ENCODE results near the gene TLE5. TPM values are rescaled to one million over a fixed set of nuclear protein-coding genes. Genes with fewer than 3 reads are reported as not detected.
"Not testable (repeated sequence)": the region's sequence is repeated elsewhere in the genome, so short reads cannot be mapped to it uniquely, and the experiment has no call there.

The TLE5 gene
- total RNA-seq, 2 experiments from 2014 or later, result 635 to 655 TPM

DNA sequence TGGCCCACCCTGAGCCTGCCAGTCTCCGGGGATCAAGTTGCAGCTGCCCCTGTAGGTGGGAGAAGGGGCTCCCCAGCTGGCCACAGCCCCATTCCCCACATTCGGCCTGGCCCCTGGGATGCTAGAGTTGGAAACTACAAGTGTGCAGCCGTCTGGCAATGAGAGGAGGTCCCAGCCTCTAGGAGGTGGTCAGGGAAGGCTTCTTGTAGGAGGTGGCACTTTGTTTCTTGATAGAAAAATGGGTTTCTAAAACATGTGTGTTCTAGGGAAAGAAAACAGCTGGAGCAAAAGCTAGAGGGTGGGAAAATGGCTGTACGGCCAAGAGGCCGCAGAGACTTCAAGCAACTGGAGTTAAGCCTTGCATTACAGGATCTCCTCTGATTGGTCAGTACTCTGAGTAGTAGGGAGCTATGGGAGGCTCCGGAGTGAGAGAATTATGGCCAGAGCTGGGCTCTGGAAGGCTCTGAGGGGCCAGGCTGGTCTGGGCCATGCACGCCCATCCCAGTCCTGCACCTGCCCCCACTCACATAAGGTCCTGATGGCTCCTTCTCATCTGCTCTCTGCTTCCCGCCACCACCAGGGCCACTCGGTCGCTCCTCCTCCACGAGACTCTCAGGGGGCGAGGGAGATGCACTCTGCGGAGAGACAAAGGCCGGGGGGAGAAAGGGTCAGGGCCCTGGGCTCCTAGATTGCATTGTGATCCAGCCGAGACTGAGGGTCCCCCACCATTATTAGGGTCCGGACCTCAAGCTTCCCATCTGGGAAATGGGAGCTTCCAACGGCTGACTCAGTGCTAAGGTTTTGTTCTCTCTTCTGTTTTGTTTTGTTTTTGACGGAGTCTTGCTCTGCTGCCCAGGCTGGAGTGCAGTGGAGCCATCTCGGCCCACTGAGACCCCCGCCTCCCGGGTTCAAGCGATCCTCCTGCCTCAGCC is 46.9 kb downstream of the TLE5 start:
- no peaks in the 10 kb centered on the region for H3K9me3 Mint-ChIP-seq (ENCODE audit: insufficient read depth)
- H3K36me3 Mint-ChIP-seq (ENCODE audit: low read depth), result no peaks in the 10 kb centered on the region
- H3K27me3 Mint-ChIP-seq (ENCODE audit: low read depth), result no peaks in the 10 kb centered on the region
- no peak overlapping the region for H3K27ac Mint-ChIP-seq
- no peak for DNase-seq
- H3K4me3 Mint-ChIP-seq, result no peak overlapping the region
- ChIA-PET CTCF (interaction anchor here (1.0 to 1.5 kb wide), 2 partner anchors 53 to 65 kb away, joined by 3 to 5 read pairs; no protein-coding TSS in a partner anchor), POLR2A (interaction anchor here (0.6 kb wide), 1 partner anchor 70 kb away, joined by 3 read pairs; no protein-coding TSS in a partner anchor)
- no peaks in the 10 kb centered on the region for H3K4me1 Mint-ChIP-seq (ENCODE audit: low read depth)
- ATAC-seq, result no peak

DNA sequence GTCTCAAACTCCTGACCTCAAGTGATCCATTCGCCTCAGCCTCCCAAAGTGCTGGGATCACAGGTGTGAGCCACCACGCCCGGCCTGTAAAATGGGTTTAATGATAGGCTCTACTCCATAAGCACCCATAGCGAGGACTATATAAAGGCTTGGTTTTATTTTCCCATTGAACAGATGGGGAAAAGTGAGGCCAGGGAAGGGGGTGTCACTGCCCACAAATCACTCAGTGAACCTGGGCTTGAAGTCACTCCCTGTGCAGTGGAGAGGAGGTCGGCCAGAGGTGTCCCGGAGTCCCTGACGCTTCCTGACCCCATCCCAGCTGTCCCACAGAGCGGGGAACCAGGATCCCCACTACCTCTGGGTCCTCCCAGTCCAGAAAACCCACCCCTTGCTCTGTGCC is 48.2 kb downstream of the TLE5 start:
- DNase-seq, result no peak
- H3K4me1 Mint-ChIP-seq (ENCODE audit: low read depth), result no peaks in the 10 kb centered on the region
- H3K27ac Mint-ChIP-seq, result no peak overlapping the region
- no peaks in the 10 kb centered on the region for H3K36me3 Mint-ChIP-seq (ENCODE audit: low read depth)
- no peak overlapping the region for H3K4me3 Mint-ChIP-seq
- H3K9me3 Mint-ChIP-seq (ENCODE audit: insufficient read depth), result no peaks in the 10 kb centered on the region
- no peaks in the 10 kb centered on the region for H3K27me3 Mint-ChIP-seq (ENCODE audit: low read depth)
- ATAC-seq, result no peak
- ChIA-PET POLR2A (no interaction called here), CTCF (interaction anchor here (1.0 to 1.5 kb wide), 2 partner anchors 52 to 291 kb away, joined by 3 read pairs; no protein-coding TSS in a partner anchor)

DNA sequence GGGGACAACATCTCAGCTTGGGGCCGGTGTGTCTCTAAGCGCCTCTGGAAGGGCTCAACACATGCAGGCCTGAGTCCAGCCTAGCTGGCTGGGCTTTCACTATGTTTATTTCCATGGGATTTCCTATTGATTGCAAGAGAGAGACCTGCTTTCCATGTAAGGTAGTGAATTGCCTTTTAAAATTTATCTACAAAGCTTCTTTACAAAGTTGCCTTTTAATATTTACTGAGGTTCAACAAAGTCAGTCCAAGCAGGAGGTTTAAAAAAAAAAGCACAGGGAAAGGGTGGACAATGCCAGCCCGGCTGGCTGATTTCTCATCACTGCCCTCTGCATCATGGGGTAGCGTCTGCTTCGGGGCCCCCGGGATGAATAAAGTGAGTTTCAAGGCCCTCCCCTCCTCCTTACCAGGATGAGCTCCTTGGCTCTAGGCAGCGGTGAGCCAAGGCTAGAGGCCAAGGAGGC is 49.0 kb downstream of the TLE5 start:
- Mint-ChIP-seq H3K36me3 (ENCODE audit: low read depth) (no peaks in the 10 kb centered on the region), H3K4me3 (no peak overlapping the region), H3K27me3 (ENCODE audit: low read depth) (no peaks in the 10 kb centered on the region), H3K9me3 (ENCODE audit: insufficient read depth) (no peaks in the 10 kb centered on the region), H3K4me1 (ENCODE audit: low read depth) (no peaks in the 10 kb centered on the region), H3K27ac (no peak overlapping the region)
- POLR2A ChIA-PET, result no interaction called here
- ATAC-seq (no peak), DNase-seq (no peak)
- CTCF ChIA-PET, result interaction anchor here (1.2 to 1.7 kb wide), 3 partner anchors 63 to 292 kb away, joined by 3 to 6 read pairs (median 4); no protein-coding TSS in a partner anchor

DNA sequence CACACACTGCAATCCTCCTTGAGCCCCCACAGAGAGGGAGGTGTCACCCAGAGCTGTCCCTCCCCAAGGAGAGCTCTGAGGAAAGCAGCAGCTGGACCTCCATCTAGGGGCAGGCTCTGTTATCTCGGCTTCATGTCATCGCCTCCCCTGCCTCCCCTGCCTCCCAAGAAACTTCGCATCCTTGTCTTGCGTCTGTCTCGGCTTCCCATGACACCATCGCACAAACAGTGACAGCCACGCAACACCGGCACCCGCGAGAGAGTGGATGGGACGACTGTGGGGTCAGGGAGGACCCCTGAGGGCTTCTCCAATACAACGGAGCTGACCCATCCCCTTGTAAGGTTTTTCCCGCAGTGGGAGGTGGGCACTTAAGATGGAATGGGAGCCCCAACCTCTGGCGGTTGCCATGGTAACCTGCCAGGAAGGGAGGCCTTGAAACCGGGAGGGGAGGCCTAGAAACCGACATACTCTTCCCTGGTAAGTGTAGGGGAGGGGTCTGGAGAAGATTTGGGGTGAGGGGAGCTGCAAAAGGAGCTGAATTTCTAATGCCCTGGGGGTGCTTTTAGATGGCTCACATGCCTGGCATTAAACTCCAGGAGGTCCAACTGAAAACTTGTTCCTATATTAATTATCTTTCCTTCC is 49.6 kb downstream of the TLE5 start:
- H3K9me3 Mint-ChIP-seq (ENCODE audit: insufficient read depth), result no peaks in the 10 kb centered on the region
- H3K4me3 Mint-ChIP-seq, result no peak overlapping the region
- DNase-seq (no peak), ATAC-seq (no peak)
- CTCF ChIA-PET, result interaction anchor here (1.2 to 1.7 kb wide), 3 partner anchors 63 to 293 kb away, joined by 3 to 6 read pairs (median 4); no protein-coding TSS in a partner anchor
- no peaks in the 10 kb centered on the region for H3K36me3 Mint-ChIP-seq (ENCODE audit: low read depth)
- POLR2A ChIA-PET, result no interaction called here
- H3K27me3 Mint-ChIP-seq (ENCODE audit: low read depth), result no peaks in the 10 kb centered on the region
- no peak overlapping the region for H3K27ac Mint-ChIP-seq
- no peaks in the 10 kb centered on the region for H3K4me1 Mint-ChIP-seq (ENCODE audit: low read depth)

DNA sequence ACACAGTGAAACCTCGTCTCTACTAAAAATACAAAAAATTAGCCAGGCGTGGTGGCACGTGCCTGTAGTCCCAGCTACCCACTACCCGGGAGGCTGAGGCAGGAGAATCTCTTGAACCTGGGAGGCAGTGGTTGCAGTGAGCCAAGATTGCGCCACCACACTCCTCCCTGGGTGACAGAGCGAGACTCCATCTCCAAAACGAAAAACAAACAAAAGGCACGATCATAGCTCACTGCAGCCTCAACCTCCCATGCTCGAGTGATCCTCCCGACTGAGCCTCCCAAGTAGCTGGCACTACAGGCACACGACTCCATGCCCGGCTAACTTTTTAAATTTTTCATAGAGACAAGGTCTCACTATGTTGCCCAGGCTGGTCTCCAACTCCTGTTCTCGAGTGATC is 50.2 kb downstream of the TLE5 start:
- DNase-seq; H3K27ac Mint-ChIP-seq; H3K4me3 Mint-ChIP-seq; H3K4me1 Mint-ChIP-seq (ENCODE audit: low read depth); ATAC-seq; H3K27me3 Mint-ChIP-seq (ENCODE audit: low read depth); POLR2A ChIA-PET; H3K9me3 Mint-ChIP-seq (ENCODE audit: insufficient read depth); H3K36me3 Mint-ChIP-seq (ENCODE audit: low read depth): not testable (repeated sequence)
- CTCF ChIA-PET, result interaction anchor here (1.7 kb wide), 1 partner anchor 92 kb away, joined by 6 read pairs; no protein-coding TSS in a partner anchor

DNA sequence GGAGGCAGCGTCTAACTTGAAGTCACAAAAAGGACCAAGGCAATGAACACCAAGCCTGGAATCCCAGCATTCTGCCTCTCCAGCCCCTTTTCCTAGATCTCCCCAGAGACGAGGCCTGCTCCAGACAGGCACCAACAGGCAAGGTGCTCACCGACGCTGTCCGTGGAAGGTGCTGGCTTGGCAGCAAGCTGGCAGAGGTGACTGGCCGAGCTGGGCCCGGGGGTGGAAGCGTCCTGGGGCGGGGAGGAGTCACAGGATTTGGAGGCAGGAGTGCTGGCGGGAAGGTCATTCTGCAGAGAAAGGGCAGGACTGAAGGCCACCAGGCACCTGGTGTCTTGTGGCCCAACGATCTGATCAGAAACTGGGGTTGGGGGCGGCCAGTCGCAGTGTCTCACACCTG is 51.4 kb downstream of the TLE5 start:
- CTCF ChIA-PET, result no interaction called here
- Mint-ChIP-seq H3K9me3 (ENCODE audit: insufficient read depth) (no peaks in the 10 kb centered on the region), H3K4me3 (no peak overlapping the region), H3K27ac (no peak overlapping the region), H3K27me3 (ENCODE audit: low read depth) (no peaks in the 10 kb centered on the region), H3K36me3 (ENCODE audit: low read depth) (no peaks in the 10 kb centered on the region), H3K4me1 (ENCODE audit: low read depth) (no peaks in the 10 kb centered on the region)
- ATAC-seq (no peak), DNase-seq (no peak)
- POLR2A ChIA-PET, result no interaction called here

DNA sequence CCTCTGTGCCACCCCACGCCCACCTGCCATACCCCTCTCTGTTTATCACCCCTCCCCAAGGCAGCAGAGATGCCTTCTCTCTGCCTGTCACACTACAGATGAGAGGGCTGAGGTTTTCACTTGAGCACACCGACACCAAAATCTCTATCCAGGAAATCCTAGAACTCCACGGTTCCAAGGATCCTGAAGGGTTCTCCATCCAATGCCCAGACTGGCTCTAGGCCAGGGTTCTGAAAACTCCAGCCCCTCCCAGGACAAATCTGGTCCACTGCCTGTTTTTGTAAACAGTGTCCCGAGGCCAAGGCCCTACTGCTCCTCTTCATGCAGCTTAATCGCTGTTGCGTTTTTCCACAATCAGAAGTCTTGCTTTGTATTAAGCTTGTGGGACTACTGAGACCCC is 53.3 kb downstream of the TLE5 start:
- no peak overlapping the region for H3K4me3 Mint-ChIP-seq

DNA sequence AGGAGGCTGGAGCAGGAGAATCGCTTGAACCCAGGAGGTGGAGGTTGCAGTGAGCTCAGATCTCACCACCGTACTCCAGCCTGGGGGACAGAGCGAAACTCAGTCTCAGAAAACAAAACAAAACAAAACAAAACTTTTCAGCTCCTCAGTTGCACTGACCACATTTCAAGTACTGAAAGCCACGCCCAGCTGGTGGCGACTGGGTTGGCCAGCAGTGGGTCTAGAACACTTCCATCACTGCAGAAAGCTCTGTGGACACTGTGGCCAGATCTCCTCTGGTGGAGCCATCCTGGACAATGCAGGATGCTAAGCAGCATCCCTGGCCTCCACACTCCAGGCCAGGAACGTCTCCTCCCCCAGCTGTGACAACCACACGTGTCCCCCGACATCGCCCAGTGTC is 54.3 kb downstream of the TLE5 start:
- no peak overlapping the region for H3K4me3 Mint-ChIP-seq
- no peak overlapping the region for H3K27ac Mint-ChIP-seq
- H3K27me3 Mint-ChIP-seq (ENCODE audit: low read depth), result no peaks in the 10 kb centered on the region
- no peak for DNase-seq
- ATAC-seq, result no peak
- H3K4me1 Mint-ChIP-seq (ENCODE audit: low read depth), result no peaks in the 10 kb centered on the region
- no peaks in the 10 kb centered on the region for H3K36me3 Mint-ChIP-seq (ENCODE audit: low read depth)
- CTCF ChIA-PET, result interaction anchor here (0.7 kb wide), 1 partner anchor 96 kb away, joined by 4 read pairs; no protein-coding TSS in a partner anchor
- POLR2A ChIA-PET, result no interaction called here
- H3K9me3 Mint-ChIP-seq (ENCODE audit: insufficient read depth), result no peaks in the 10 kb centered on the region

More for the DNA sequence above, 53.3 kb downstream of the TLE5 start:
- Mint-ChIP-seq H3K4me1 (ENCODE audit: low read depth) (no peaks in the 10 kb centered on the region), H3K9me3 (ENCODE audit: insufficient read depth) (no peaks in the 10 kb centered on the region), H3K36me3 (ENCODE audit: low read depth) (no peaks in the 10 kb centered on the region), H3K27ac (no peak overlapping the region), H3K27me3 (ENCODE audit: low read depth) (no peaks in the 10 kb centered on the region)
- ATAC-seq (no peak), DNase-seq (no peak)
- POLR2A ChIA-PET, result no interaction called here
- CTCF ChIA-PET, result no interaction called here

DNA sequence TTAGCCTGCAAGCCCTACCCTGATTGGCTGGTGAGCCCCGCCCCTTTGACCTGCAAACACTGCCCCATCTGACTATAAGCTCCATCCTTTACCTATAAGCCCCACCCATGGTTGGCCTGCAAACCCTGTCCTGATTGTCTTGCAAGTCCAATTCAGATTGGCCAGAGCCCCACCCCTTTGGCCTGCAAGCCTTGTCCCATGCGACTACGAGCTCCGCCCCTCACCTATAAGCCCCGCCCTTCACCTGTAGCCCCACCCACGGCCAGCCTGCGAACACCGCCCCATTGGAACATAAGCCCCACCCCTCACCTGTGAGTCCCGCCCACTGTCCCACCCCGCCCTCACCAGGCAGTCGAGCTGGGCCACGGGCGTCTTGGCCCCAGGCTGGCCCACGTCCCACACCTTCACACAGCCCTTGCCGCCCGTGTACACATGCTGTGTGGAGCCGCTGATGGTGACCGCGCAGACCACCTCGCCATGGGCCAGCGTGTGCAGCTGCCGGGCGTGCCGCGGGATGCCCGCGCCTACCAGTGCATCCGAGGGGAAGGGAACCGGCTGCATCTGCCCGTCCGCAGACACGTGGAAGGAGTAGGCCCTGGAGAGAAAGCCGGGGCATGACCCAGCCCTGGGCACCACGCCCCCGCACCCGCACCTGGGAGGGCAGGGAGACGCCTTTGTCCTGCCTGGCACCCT is 56.1 kb downstream of the TLE5 start:
- CTCF ChIA-PET, result interaction anchor here (1.3 kb wide), 1 partner anchor 56 kb away, joined by 5 read pairs; no protein-coding TSS in a partner anchor
- ATAC-seq (peak; percentile 23), DNase-seq (peak; percentile 38)
- no peaks in the 10 kb centered on the region for H3K36me3 Mint-ChIP-seq (ENCODE audit: low read depth)
- H3K4me3 Mint-ChIP-seq, result no peak overlapping the region
- no peaks in the 10 kb centered on the region for H3K4me1 Mint-ChIP-seq (ENCODE audit: low read depth)
- no peaks in the 10 kb centered on the region for H3K27me3 Mint-ChIP-seq (ENCODE audit: low read depth)
- H3K27ac Mint-ChIP-seq, result no peak overlapping the region
- no peaks in the 10 kb centered on the region for H3K9me3 Mint-ChIP-seq (ENCODE audit: insufficient read depth)
- POLR2A ChIA-PET, result no interaction called here

DNA sequence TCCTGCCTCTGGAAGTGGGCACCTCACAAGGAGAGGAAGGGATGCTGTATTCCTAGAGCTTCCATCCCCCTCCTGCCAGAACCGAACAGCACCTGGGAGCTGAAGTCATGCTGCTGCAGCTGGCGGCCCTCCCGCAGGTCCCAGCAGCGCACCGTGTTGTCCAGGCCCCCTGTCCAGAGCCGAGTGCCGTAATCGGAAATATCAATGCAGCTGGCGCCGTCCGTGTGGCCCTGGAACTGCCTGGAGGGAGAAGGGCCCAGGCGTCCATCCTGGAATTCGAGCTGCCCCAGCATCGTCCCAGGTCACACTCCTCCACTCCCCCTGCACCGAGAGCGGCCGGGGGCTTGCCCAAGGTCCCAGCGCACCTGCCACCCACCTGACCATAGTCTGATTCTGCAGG is 57.0 kb downstream of the TLE5 start:
- H3K9me3 Mint-ChIP-seq (ENCODE audit: insufficient read depth), result no peaks in the 10 kb centered on the region
- ATAC-seq (no peak), DNase-seq (no peak)
- no peak overlapping the region for H3K27ac Mint-ChIP-seq
- no peaks in the 10 kb centered on the region for H3K36me3 Mint-ChIP-seq (ENCODE audit: low read depth)
- H3K27me3 Mint-ChIP-seq (ENCODE audit: low read depth), result no peaks in the 10 kb centered on the region
- CTCF ChIA-PET, result interaction anchor here (1.3 kb wide), 1 partner anchor 55 kb away, joined by 5 read pairs; no protein-coding TSS in a partner anchor
- POLR2A ChIA-PET, result interaction anchor here (0.8 kb wide), 1 partner anchor 47 kb away, joined by 3 read pairs; no protein-coding TSS in a partner anchor
- no peaks in the 10 kb centered on the region for H3K4me1 Mint-ChIP-seq (ENCODE audit: low read depth)
- no peak overlapping the region for H3K4me3 Mint-ChIP-seq

DNA sequence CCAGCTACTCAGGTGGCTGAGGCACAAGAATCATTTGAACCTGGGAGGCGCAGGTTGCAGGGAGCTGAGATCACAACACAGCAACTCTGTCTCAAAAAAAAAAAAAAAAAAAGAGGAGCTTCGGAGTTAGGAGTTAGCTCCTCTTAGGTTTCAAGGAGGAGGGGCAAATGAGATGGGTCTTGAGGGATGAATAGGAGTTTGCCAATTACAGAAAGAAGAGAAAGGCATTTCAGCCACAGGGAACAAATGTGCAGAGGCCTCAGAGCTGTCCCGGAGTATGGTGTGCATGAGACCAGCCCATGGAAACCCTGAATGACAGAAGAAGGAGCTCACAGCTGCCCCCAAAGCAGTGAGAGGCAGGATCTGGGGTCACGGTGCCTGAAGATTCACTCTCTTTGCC is 57.8 kb downstream of the TLE5 start:
- no peaks in the 10 kb centered on the region for H3K9me3 Mint-ChIP-seq (ENCODE audit: insufficient read depth)
- no peak for ATAC-seq
- H3K27ac Mint-ChIP-seq, result no peak overlapping the region
- no peaks in the 10 kb centered on the region for H3K4me1 Mint-ChIP-seq (ENCODE audit: low read depth)
- no peak for DNase-seq
- ChIA-PET POLR2A (interaction anchor here (0.8 kb wide), 1 partner anchor 48 kb away, joined by 3 read pairs; no protein-coding TSS in a partner anchor), CTCF (interaction anchor here (1.3 to 1.6 kb wide), 3 partner anchors 99 to 246 kb away, joined by 3 to 5 read pairs (median 4); no protein-coding TSS in a partner anchor)
- no peak overlapping the region for H3K4me3 Mint-ChIP-seq
- no peaks in the 10 kb centered on the region for H3K27me3 Mint-ChIP-seq (ENCODE audit: low read depth)
- H3K36me3 Mint-ChIP-seq (ENCODE audit: low read depth), result no peaks in the 10 kb centered on the region

All from activated CD8-positive, alpha-beta T cell treated with anti-CD3 and anti-CD28 coated beads, Interleukin-2, amount 10 ng/mL, durations not matched to agents 7 days and 5 days (primary cell).